ENCODE data around the gene PNKD. TPM values are rescaled to one million over a fixed set of nuclear protein-coding genes. Genes with fewer than 3 reads are reported as not detected.

Gene PNKD
- total RNA-seq, 1 experiment from 2014 or later = 41.6 TPM

GRCh38 chr2:218340656-218341055, 70.3 kb downstream of the PNKD start:
- DNase-seq (ENCODE audit: low read depth) = no peak

GRCh38 chr2:218341381-218341780, 71.1 kb downstream of the PNKD start:
- no peak for DNase-seq (ENCODE audit: low read depth)

- no peak for DNase-seq (ENCODE audit: low read depth)
Observed at GRCh38 chr2:218342837-218343236, 72.5 kb downstream of the PNKD start.

GRCh38 chr2:218343591-218343990, 73.3 kb downstream of the PNKD start:
- DNase-seq (ENCODE audit: low read depth) = no peak

- no peak for DNase-seq (ENCODE audit: low read depth)
Observed at GRCh38 chr2:218344090-218344754, 73.9 kb downstream of the PNKD start.

GRCh38 chr2:218344755-218345417, 74.6 kb downstream of the PNKD start:
- DNase-seq (ENCODE audit: low read depth) = no peak

GRCh38 chr2:218345491-218346236, 75.3 kb downstream of the PNKD start:
- DNase-seq (ENCODE audit: low read depth) = no peak

- DNase-seq (ENCODE audit: low read depth) = no peak
Observed at GRCh38 chr2:218347172-218347571, 76.9 kb downstream of the PNKD start.

GRCh38 chr2:218354045-218354444, 83.7 kb downstream of the PNKD start:
- DNase-seq (ENCODE audit: low read depth) = no peak

- DNase-seq (ENCODE audit: low read depth) = no peak
Observed at GRCh38 chr2:218354850-218355443, 84.6 kb downstream of the PNKD start.

GRCh38 chr2:218357236-218358177, 87.2 kb downstream of the PNKD start:
- DNase-seq (ENCODE audit: low read depth) = no peak

- DNase-seq (ENCODE audit: low read depth) = no peak
Observed at GRCh38 chr2:218360453-218360852, 90.1 kb downstream of the PNKD start.

GRCh38 chr2:218362606-218363005, 92.3 kb downstream of the PNKD start:
- no peak for DNase-seq (ENCODE audit: low read depth)

- DNase-seq (ENCODE audit: low read depth) = no peak
Observed at GRCh38 chr2:218363736-218364135, 93.4 kb downstream of the PNKD start.

- DNase-seq (ENCODE audit: low read depth) = no peak
Observed at GRCh38 chr2:218364196-218364595, 93.9 kb downstream of the PNKD start.

GRCh38 chr2:218366621-218367414, 96.5 kb downstream of the PNKD start:
- no peak for DNase-seq (ENCODE audit: low read depth)

GRCh38 chr2:218367415-218368149, 97.3 kb downstream of the PNKD start:
- DNase-seq (ENCODE audit: low read depth) = no peak

- no peak for DNase-seq (ENCODE audit: low read depth)
Observed at GRCh38 chr2:218368150-218368528, 97.8 kb downstream of the PNKD start.

GRCh38 chr2:218368621-218369153, 98.4 kb downstream of the PNKD start:
- DNase-seq (ENCODE audit: low read depth) = no peak

Measured in HT1080 (cell line).